ENCODE results near the gene TM4SF1. TPM values are rescaled to one million over a fixed set of nuclear protein-coding genes. Genes with fewer than 3 reads are reported as not detected.

Gene TM4SF1
- total RNA-seq, 2 experiments from 2014 or later, result not detected

DNA sequence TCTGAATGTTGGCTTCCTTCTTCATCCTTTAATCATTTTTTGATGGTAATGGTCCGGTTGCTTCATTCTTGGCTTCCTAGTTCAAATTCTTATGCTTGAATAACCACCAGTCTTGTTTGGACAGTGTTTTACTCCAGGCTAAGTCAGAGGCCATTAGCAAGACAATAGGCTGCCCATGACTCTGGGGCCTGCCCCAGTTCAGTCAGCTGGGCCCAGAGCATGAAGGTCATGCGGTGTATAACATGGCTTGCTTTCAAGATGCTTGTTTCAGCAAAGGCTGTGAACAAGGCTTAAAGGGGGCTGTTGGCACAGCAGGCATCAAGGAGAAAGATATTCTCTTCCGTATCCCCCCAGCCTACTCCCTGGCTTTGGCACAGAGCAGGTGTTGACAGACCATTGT is 57.7 kb downstream of the TM4SF1 start:
- Mint-ChIP-seq H3K36me3 (ENCODE audit: low read depth) (no peaks in the 10 kb centered on the region), H3K9me3 (no peaks in the 10 kb centered on the region), H3K4me3 (no peak overlapping the region), H3K27ac (no peak overlapping the region), H3K27me3 (peaks cover 10% of the 10 kb centered on the region), H3K4me1 (no peaks in the 10 kb centered on the region)
- no peak for DNase-seq
- POLR2A ChIA-PET, result no interaction called here
- CTCF ChIA-PET, result interaction anchor here (1.0 to 1.3 kb wide), 2 partner anchors 9 to 23 kb away, joined by 3 to 5 read pairs; no protein-coding TSS in a partner anchor

Other genes starting within 250 kb of the TM4SF1 start
- gene HPS3, start 248.0 kb downstream of the TM4SF1 start, total RNA-seq, result 10 to 100 TPM; 24.8 to 29.4 TPM
- not detected for gene CP, start 155.8 kb downstream of the TM4SF1 start, total RNA-seq
- gene TM4SF18, start 44.0 kb downstream of the TM4SF1 start, total RNA-seq, result not detected
- not detected for gene TM4SF4, start 97.0 kb upstream of the TM4SF1 start, total RNA-seq

Data from activated CD4-positive, alpha-beta T cell treated with anti-CD3 and anti-CD28 coated beads, Interleukin-2, amount 10 ng/mL, durations not matched to agents 7 days and 5 days (primary cell).